Measurements from ENCODE around the gene RAD50. TPM values are rescaled to one million over a fixed set of nuclear protein-coding genes. Genes with fewer than 3 reads are reported as not detected.

Gene RAD50
- total RNA-seq, 1 donor from 2014 or later, result 48.2 TPM

DNA sequence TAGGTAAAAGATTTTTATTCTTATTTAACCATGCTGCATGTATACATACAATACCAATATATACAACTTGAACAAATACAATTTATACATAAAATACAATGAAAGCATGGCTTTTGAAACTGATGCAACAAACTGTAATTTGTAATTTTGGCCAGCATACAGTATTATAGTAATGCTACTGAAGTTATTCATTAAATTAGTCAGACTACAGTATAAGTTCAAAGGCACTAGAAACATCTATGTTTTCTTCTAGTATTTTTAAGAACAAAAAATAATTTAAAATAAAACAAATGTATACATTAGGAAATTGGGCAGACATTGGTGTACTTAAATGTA, 135.8 kb downstream of the RAD50 start:
- H3K9me3 Mint-ChIP-seq, result no peaks in the 10 kb centered on the region
- Histone ChIP-seq H3K9ac (no peak overlapping the region), H3K9me3 (ENCODE audit: low read depth) (no peaks in the 10 kb centered on the region), H3F3A (ENCODE audit: low read depth) (no peaks in the 10 kb centered on the region), H3K4me3 (no peak overlapping the region), H4K20me1 (ENCODE audit: low read depth) (no peaks in the 10 kb centered on the region), H3K27me3 (no peaks in the 10 kb centered on the region), H2AFZ (replicated peaks) (no peak overlapping the region), H3K27ac (no peak overlapping the region), H3K4me2 (no peak overlapping the region), H3K79me2 (ENCODE audit: low read depth) (no peaks in the 10 kb centered on the region), H3K36me3 (peaks cover 3% of the 10 kb centered on the region), H3K4me1 (no peaks in the 10 kb centered on the region)
- no peaks in the 10 kb centered on the region for H3K27me3 Mint-ChIP-seq (ENCODE audit: insufficient read depth, low read depth)
- H3K4me1 Mint-ChIP-seq, result no peaks in the 10 kb centered on the region
- H3K4me3 Mint-ChIP-seq, result no peak overlapping the region
- no peak for DNase-seq (ENCODE audit: low spot score)
- H3K27ac Mint-ChIP-seq, result no peak overlapping the region
- TF ChIP-seq EZH2 (IDR thresholded peaks at IDR 0.05), result no peak
- TF ChIP-seq, protein P1, sequence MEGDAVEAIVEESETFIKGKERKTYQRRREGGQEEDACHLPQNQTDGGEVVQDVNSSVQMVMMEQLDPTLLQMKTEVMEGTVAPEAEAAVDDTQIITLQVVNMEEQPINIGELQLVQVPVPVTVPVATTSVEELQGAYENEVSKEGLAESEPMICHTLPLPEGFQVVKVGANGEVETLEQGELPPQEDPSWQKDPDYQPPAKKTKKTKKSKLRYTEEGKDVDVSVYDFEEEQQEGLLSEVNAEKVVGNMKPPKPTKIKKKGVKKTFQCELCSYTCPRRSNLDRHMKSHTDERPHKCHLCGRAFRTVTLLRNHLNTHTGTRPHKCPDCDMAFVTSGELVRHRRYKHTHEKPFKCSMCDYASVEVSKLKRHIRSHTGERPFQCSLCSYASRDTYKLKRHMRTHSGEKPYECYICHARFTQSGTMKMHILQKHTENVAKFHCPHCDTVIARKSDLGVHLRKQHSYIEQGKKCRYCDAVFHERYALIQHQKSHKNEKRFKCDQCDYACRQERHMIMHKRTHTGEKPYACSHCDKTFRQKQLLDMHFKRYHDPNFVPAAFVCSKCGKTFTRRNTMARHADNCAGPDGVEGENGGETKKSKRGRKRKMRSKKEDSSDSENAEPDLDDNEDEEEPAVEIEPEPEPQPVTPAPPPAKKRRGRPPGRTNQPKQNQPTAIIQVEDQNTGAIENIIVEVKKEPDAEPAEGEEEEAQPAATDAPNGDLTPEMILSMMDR (IDR thresholded peaks at IDR 0.05), result no peak
- no peak for TF ChIP-seq EZH2phosphoT487 (IDR thresholded peaks at IDR 0.05)
- peaks cover 5% of the 10 kb centered on the region for H3K36me3 Mint-ChIP-seq

Other genes starting within 250 kb of the RAD50 start
- gene SLC22A5, start 187.3 kb upstream of the RAD50 start, total RNA-seq (ENCODE audit: low replicate concordance), result 3.1 and 4.3 TPM in 2 replicates
- gene IRF1, start 66.2 kb upstream of the RAD50 start, total RNA-seq (ENCODE audit: low replicate concordance), result 3.7 and 7.1 TPM in 2 replicates
- gene IL5, start 13.5 kb upstream of the RAD50 start, total RNA-seq (ENCODE audit: low replicate concordance), result not detected in 2 replicates
- gene IL13, start 101.2 kb downstream of the RAD50 start, total RNA-seq (ENCODE audit: low replicate concordance), result not detected in 2 replicates
- not detected in 2 replicates for gene IL4, start 117.0 kb downstream of the RAD50 start, total RNA-seq (ENCODE audit: low replicate concordance)
- 13.9 and 27.6 TPM in 2 replicates for gene KIF3A, start 180.6 kb downstream of the RAD50 start, total RNA-seq (ENCODE audit: low replicate concordance)
- gene CCNI2, start 190.4 kb downstream of the RAD50 start, total RNA-seq (ENCODE audit: low replicate concordance), result 0.22 TPM in 1 of 2 replicates, not detected in the other
- 39.9 and 50.1 TPM in 2 replicates for gene SEPTIN8, start 220.3 kb downstream of the RAD50 start, total RNA-seq (ENCODE audit: low replicate concordance)